Right renal cortex interstitium (tissue), 3 donors: ENCODE results near the gene ZSCAN10. TPM values are rescaled to one million over a fixed set of nuclear protein-coding genes. Genes with fewer than 3 reads are reported as not detected.
"Not testable (repeated sequence)": the region's sequence is repeated elsewhere in the genome, so short reads cannot be mapped to it uniquely, and the experiment has no call there.

ENCODE experiments used
- DNase-seq, 3 donors: peaks; one replicate each; pipeline ENCODE4 v3.0.0-alpha.2; 2013; ENCODE audit warnings: low read depth in 3 of 3, low spot score in 2 of 3
- polyA plus RNA-seq, 3 donors: library from polyadenylated mRNA; unstranded; fragments of 120-200 nt; gene quantifications; one replicate each; pipeline ENCODE4 v1.2.1, GENCODE V29; 2013; ENCODE audit not compliant: insufficient read length in 3 of 3

ZSCAN10 gene
- polyA plus RNA-seq: under 1 TPM in 1 of 3 donors, not detected in 2; 0.11 TPM

GRCh38 chr16:3098459-3099394 lies at the start of gene ZSCAN10:
TSS of gene ZSCAN10 (minus strand) at chr16:3099294. CDS start at chr16:3092937, 6,357 bp downstream.
- DNase-seq: no peak

- no peak for DNase-seq
These were observed 49.4 kb upstream of the ZSCAN10 start for GRCh38 chr16:3148256-3149192.

DNA sequence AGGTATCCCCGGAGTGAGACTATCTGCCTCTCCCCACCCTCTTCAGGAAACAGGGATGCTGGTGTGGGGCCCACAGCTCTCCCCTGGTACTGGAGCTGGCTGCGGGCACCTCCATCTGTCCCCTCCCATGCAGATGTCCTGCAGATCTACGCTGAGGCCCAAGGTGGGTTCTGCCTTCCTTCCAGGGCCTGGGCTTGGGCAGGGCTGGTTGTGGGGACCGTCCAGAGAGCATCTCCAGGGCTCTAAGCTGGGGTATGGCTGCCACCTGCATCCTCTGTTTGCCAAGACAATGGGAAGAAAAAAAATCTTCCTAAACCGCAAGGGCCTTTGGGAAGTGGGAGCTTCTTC lies 48.6 kb upstream of the ZSCAN10 start:
- no peak for DNase-seq

- no peak for DNase-seq
These were observed 48.1 kb upstream of the ZSCAN10 start for GRCh38 chr16:3147046-3147756.

DNA sequence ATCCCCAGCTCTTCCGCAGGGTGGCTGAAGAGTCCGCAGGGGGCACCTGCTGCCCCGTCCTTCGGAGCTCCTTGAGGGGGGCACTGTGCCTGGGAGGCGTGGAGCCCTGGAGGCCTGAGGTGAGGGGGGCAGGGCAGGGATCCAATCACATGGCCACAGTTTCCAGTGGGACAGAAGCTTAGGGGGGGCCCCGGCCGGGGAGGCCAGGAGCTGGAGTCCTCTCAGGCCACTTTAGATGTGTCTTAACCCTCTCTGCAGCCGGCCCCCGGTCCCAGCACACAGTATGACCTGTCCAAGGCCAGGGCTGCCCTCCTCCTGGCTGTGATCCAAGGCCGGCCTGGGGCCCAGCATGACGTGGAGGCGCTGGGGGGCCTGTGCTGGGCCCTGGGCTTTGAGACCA lies 46.6 kb upstream of the ZSCAN10 start:
- DNase-seq: no peak

- DNase-seq: no peak
These were observed 46.1 kb upstream of the ZSCAN10 start for GRCh38 chr16:3145151-3145550.

DNA sequence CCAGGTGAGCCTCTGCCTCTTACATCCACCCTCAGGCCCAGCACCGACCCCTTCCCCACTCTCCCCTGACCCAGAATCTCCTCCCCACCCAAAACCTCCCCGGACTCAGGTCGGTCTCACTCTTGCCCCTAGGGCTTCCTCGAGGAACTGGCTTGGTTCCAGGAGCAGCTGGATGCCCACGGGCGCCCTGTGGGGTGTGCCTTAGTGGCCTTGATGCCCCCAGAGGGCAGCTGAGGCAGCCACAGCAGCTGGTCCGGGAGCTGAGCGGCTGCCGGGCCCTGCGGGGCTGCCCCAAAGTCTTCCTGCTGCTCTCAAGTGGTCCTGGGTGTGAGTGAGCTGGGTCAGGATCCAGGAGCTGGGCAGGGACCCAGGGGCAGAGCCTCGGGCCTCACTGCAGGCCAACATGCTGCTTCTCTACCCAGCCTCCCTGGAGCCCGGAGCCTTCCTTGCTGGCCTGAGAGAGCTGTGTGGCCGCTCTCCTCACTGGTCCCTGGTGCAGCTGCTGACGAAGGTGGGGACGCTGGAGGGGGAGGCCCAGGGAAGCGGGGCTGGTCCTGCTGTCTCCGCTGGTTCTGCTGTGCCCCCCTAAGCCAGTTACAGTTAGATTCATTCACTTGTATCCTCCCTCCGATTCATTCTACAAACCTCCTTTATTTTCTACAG lies 45.4 kb upstream of the ZSCAN10 start:
- no peak for DNase-seq

GRCh38 chr16:3143598-3144320 lies 44.7 kb upstream of the ZSCAN10 start:
- DNase-seq: no peak

- DNase-seq: no peak
These were observed 44.1 kb upstream of the ZSCAN10 start for GRCh38 chr16:3143189-3143588.

DNA sequence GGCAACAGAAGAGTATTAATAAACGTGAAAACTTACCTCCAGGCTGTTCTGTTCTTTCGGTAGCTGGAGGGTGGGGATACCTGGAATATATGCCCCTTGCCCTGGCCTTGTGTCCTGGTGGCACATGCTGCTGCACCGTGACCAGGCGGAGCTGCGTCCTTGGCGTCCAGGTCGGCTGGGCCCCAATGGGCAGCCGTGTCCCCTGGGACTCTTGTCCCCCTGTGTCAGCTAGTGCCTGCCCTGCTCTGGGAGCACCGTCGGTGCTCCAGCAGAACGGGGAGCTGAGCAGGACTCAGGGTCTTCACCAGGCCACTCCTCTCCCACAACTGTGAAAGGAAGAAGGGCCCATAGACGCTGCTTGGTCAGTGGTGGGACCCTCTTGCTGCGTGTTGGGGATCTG lies 43.7 kb upstream of the ZSCAN10 start:
- no peak for DNase-seq

DNA sequence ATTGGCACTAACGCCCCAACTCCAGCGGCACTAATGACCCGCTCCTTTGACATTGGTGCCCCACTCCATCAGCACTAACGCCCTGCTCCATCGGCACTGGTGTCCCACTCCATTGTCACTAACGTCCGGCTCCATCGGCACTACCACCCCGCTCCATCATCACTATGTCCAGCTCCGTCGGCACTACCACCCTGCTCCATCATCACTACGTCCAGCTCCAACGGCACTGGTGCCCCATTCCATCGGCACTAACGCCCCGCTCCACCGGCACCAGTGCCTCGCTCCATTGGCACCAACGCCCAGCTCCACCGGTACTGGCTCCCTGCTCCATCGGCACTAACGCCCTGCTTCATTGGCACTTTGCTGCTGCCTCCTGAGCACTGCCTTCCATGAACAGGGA lies 43.2 kb upstream of the ZSCAN10 start:
- no peak for DNase-seq

DNA sequence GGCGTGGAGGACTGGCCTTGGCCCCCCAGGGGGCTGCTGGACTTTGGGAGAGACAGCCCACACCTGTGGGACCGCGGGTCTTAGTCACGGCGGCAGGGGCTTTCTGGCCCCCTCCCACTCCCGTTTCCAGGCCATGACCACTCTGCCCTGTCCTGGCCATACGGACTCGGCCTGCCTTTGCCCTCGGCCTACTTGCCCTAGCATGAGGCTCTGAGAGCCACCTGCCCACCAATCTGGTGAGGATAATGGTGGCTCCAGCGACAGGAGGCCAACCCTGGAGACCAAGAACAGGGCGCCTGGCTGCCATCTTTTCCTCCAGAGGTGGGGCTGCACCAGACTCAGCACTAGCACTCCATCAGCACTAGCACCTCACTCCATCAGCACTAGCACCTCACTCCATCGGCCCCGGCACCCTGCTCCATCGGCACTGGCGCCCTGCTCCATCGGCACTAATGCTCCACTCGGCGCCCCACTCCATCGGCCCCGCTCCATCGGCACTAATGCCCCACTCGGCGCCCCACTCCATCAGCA lies 42.8 kb upstream of the ZSCAN10 start:
- DNase-seq: no peak

DNA sequence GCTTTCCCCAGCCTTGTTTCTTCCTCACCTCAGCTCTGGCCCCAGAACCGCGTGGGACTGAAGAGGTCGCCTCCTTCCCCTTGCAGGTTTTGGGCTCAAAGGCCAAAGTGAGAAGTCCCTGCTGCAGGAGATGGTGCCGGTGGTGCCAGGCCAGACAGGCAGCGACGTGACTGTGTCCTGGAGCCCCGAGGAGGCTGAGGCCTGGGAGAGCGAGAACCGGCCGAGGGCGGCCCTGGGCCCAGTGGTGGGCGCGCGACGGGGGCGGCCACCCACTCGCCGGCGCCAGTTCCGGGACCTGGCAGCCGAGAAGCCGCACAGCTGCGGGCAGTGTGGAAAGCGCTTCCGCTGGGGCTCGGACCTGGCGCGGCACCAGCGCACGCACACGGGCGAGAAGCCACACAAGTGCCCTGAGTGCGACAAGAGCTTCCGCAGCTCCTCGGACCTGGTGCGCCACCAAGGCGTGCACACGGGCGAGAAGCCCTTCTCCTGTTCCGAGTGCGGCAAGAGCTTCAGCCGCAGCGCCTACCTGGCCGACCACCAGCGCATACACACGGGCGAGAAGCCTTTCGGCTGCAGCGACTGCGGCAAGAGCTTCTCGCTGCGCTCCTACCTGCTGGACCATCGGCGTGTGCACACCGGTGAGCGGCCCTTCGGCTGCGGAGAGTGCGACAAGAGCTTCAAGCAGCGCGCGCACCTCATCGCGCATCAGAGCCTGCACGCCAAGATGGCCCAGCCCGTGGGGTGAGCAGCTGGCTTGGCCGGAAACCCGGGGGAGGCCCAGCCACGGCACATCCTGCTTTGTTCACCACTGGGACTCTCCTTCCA lies 41.7 kb upstream of the ZSCAN10 start:
- no peak for DNase-seq

GRCh38 chr16:3139561-3139960 lies 40.5 kb upstream of the ZSCAN10 start:
- DNase-seq: not testable (repeated sequence)

GRCh38 chr16:3138823-3139426 lies 39.8 kb upstream of the ZSCAN10 start:
- DNase-seq: no peak

GRCh38 chr16:3138342-3138741 lies 39.2 kb upstream of the ZSCAN10 start:
- DNase-seq: no peak

GRCh38 chr16:3137267-3137666 lies 38.2 kb upstream of the ZSCAN10 start:
- DNase-seq: no peak

GRCh38 chr16:3135126-3135715 lies 36.1 kb upstream of the ZSCAN10 start:
- no peak for DNase-seq
